GM19372 (cell line): ENCODE measurements around the gene FGL2.
"Not testable (repeated sequence)": the region's sequence is repeated elsewhere in the genome, so short reads cannot be mapped to it uniquely, and the experiment has no call there.

Experiments used
- ATAC-seq: cut with Tn5 transposase; IDR thresholded peaks from one replicate; pipeline ENCODE4 v1.9.1; 2021; ENCODE audit warnings: mild to moderate bottlenecking, low read depth, moderate library complexity; ENCODE audit not compliant: unreplicated experiment

The FGL2 gene

GRCh38 chr7:77172437-77173172 is 27.0 kb downstream of the FGL2 start:
- ATAC-seq = not testable (repeated sequence)

DNA sequence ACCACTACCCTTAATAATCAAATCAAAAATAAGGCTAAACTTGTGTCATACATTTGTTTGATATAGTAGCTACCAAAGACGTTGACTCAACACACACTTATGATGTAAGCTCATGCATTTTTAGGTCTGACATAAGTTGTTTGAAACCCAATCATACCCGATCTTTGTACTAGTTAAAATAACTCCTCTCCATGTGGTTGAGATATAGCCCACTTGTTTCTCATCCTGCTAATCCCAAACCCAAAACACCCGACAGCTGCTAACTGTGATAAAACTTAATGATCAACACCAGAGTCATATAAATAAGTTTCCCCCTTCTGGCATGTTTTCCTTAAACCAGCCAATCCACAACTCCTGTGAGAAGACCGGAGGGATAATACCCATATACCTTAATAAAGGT is 28.5 kb downstream of the FGL2 start:
- ATAC-seq = not testable (repeated sequence)

DNA sequence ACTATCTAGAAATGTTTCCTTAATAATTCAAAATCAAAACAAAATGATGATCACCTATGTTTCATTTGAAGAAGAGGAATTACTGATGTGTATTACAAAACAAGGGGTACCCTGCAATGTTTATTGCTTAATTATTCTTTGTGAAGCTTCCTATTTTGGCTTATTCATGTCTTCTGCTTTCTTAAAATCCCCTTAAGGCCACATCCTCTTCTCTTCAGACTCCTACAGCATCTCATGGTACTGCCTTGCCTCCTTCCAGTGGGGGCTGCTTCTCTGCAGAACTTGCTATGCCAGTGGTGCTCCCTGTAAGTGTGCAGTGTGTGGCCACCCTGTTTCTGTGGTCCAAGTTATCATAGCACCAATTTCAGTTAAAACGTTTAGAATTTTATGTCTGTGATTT is 42.2 kb downstream of the FGL2 start:
- ATAC-seq = peak; percentile 50

DNA sequence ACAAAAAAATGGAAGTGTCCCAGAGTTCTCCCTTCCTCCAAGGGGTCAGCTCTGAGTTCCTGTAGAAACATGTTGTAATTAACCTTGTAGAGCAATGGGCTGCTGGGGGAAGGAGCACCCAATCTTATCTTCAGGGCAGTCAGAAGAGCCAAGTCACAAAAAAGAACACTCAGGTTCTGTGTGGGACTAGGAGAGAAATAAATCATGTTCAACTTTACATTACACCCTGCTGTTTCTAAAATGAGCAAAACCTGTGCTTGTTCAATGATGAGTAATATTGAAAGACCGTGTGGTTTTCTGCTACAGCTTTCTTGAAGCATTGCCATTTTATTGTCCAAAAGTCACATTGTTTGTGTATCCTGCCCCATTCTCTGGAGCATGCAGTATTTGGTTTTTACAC is 42.6 kb downstream of the FGL2 start:
- peak; percentile 76 for ATAC-seq

GRCh38 chr7:77155601-77156377 is 43.8 kb downstream of the FGL2 start:
- ATAC-seq = not testable (repeated sequence)

GRCh38 chr7:77154917-77155464 is 44.6 kb downstream of the FGL2 start:
- ATAC-seq = peak; percentile 45

GRCh38 chr7:77152232-77152631 is 47.4 kb downstream of the FGL2 start:
- not testable (repeated sequence) for ATAC-seq
